Activated CD4-positive, alpha-beta T cell treated with anti-CD3 and anti-CD28 coated beads, Interleukin-2, amount 10 ng/mL, durations not matched to agents 7 days and 5 days (primary cell): ENCODE results near the gene IGHMBP2. TPM values are rescaled to one million over a fixed set of nuclear protein-coding genes. Genes with fewer than 3 reads are reported as not detected.

Experiments
- CTCF ChIA-PET: fragments of 350-600 bp; sonication (Branson Sonifier 250); formaldehyde crosslinking; loops from one replicate; lab custom pipeline; 2021; ENCODE audit warnings: antibody characterized with exemption; lab: Charles Lee
- POLR2A ChIA-PET: fragments of 350-600 bp; sonication (Branson Sonifier 250); formaldehyde crosslinking; loops from one replicate; lab custom pipeline; 2021; ENCODE audit warnings: antibody characterized with exemption; lab: Charles Lee
- DNase-seq: peaks from one replicate; pipeline ENCODE4 v3.0.0-alpha.2; 2020
- H3K27ac Mint-ChIP-seq: one replicate; pipeline ENCODE4 v1.8.0; 2021; ENCODE audit warnings: mild to moderate bottlenecking, moderate library complexity, mixed read lengths
- H3K27me3 Mint-ChIP-seq: one replicate; pipeline ENCODE4 v1.8.0; 2021; ENCODE audit warnings: mixed read lengths
- H3K36me3 Mint-ChIP-seq: one replicate; pipeline ENCODE4 v1.8.0; 2021; ENCODE audit warnings: low read depth, mixed read lengths
- H3K4me1 Mint-ChIP-seq: one replicate; pipeline ENCODE4 v1.8.0; 2021; ENCODE audit warnings: mixed read lengths
- H3K4me3 Mint-ChIP-seq: one replicate; pipeline ENCODE4 v1.8.0; 2021; ENCODE audit warnings: mild to moderate bottlenecking, moderate library complexity, mixed read lengths
- H3K9me3 Mint-ChIP-seq: one replicate; pipeline ENCODE4 v1.8.0; 2021; ENCODE audit warnings: mixed read lengths
- total RNA-seq, 2 experiments: library from RNA; stranded (reverse); gene quantifications; one replicate each; pipeline ENCODE4 v1.2.3, GENCODE V29; 2021

The IGHMBP2 gene
- total RNA-seq, 2 experiments from 2014 or later, result 23.9 to 28.3 TPM

DNA sequence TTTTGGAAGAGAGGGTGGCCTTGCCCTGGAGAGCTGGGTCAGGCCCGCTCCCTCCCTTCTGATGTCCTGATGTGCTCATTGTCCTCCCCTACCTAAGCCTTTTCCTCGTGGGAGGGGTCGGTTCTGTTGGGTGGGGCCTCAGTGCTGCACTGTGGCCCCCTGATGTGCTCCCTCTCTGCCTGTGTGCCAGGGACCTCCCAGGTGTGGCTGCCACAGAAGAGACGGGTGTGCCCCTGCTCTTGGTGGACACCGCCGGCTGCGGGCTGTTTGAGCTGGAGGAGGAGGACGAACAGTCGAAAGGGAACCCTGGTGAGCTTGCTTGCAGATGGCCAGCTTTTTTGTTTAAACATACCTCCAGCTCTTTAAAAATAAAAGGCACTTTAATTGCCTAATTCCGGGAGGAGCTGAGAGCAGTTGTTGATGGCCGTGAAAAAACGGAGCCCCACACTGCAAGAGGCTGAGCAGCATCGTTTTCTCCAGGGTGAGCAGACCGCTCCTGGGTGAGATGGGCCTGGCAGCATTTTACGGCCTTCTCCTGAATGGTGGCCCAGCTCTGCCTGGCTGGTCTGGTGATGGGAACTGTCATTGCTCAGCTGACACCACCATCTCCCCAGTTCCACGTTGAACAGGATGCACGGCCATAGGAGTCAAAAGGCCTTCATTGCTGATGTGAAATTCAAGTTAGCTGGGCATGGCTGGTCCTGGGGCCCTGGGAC is 30.1 kb downstream of the IGHMBP2 start:
- H3K27ac Mint-ChIP-seq, result no peak overlapping the region
- CTCF ChIA-PET, result interaction anchor here (0.9 kb wide), 1 partner anchor 15 kb away, joined by 3 read pairs; no protein-coding TSS in a partner anchor

DNA sequence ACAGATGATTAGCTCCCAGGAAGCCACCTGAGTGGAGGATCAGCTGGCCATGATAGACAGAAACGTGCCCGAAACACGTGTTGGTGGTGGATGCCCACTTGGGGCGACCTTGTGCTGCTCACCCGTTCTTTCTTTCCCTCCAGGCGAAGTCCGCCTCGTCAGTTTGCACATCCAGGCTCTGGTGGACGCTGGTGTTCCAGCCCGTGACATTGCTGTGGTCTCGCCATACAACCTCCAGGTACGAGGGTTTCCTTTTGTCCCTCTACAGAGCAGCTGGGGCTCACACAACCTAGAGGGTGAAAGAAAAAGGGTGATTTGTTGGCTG is 30.6 kb downstream of the IGHMBP2 start:
- no peaks in the 10 kb centered on the region for H3K4me1 Mint-ChIP-seq
- H3K27me3 Mint-ChIP-seq, result no peaks in the 10 kb centered on the region
- no peaks in the 10 kb centered on the region for H3K9me3 Mint-ChIP-seq
- H3K36me3 Mint-ChIP-seq, result peaks cover 17% of the 10 kb centered on the region
- no peak overlapping the region for H3K4me3 Mint-ChIP-seq
- DNase-seq, result no peak
- CTCF ChIA-PET, result no interaction called here
- no peak overlapping the region for H3K27ac Mint-ChIP-seq
- POLR2A ChIA-PET, result no interaction called here

More for the DNA sequence above, 30.1 kb downstream of the IGHMBP2 start:
- Mint-ChIP-seq H3K36me3 (peaks cover 18% of the 10 kb centered on the region), H3K4me1 (no peaks in the 10 kb centered on the region), H3K4me3 (no peak overlapping the region), H3K9me3 (no peaks in the 10 kb centered on the region), H3K27me3 (no peaks in the 10 kb centered on the region)
- POLR2A ChIA-PET, result no interaction called here
- no peak for DNase-seq

DNA sequence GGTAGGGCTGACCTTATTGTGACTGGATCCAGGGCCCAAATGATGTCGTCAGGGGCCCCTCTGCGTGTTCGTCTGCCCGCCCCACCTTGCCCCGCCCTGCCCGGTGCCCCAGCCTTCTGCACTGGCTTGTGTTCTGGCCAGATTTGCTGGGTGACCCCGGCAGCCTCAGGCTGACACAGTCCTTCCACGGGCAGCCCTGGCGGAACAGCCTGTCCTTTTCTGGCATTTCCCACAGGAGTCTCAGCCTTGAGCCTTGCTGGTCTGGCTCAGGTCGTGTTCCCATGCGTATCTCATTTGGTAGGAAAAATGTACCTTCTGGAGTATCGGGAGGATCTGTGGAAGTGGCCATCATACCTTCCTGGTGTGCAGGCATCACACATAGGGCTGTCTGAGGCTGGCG is 31.0 kb downstream of the IGHMBP2 start:
- Mint-ChIP-seq H3K4me3 (no peak overlapping the region), H3K27ac (no peak overlapping the region), H3K9me3 (no peaks in the 10 kb centered on the region), H3K36me3 (peaks cover 15% of the 10 kb centered on the region), H3K27me3 (no peaks in the 10 kb centered on the region), H3K4me1 (no peaks in the 10 kb centered on the region)
- ChIA-PET POLR2A (no interaction called here), CTCF (no interaction called here)
- DNase-seq, result no peak

DNA sequence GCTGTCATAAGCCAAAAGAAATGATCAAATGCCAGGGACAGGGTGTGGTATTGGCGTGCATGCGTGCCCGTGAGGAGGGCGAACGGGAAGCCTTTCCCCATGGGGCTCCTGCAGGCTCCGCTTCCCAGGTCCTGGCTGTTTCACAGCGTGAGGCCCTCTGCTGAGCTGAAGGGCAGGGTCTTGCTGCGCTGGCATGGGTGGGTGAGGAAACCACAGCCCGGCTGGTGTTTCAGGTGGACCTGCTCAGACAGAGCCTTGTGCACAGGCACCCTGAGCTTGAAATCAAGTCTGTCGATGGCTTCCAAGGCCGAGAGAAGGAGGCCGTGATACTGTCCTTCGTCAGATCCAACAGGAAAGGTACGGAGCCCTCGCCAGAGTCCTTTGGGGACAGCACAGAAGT is 31.4 kb downstream of the IGHMBP2 start:
- no peaks in the 10 kb centered on the region for H3K27me3 Mint-ChIP-seq
- DNase-seq, result no peak
- H3K9me3 Mint-ChIP-seq, result no peaks in the 10 kb centered on the region
- POLR2A ChIA-PET, result no interaction called here
- no peaks in the 10 kb centered on the region for H3K4me1 Mint-ChIP-seq
- no peak overlapping the region for H3K27ac Mint-ChIP-seq
- H3K36me3 Mint-ChIP-seq, result peaks cover 12% of the 10 kb centered on the region
- CTCF ChIA-PET, result no interaction called here
- H3K4me3 Mint-ChIP-seq, result no peak overlapping the region

DNA sequence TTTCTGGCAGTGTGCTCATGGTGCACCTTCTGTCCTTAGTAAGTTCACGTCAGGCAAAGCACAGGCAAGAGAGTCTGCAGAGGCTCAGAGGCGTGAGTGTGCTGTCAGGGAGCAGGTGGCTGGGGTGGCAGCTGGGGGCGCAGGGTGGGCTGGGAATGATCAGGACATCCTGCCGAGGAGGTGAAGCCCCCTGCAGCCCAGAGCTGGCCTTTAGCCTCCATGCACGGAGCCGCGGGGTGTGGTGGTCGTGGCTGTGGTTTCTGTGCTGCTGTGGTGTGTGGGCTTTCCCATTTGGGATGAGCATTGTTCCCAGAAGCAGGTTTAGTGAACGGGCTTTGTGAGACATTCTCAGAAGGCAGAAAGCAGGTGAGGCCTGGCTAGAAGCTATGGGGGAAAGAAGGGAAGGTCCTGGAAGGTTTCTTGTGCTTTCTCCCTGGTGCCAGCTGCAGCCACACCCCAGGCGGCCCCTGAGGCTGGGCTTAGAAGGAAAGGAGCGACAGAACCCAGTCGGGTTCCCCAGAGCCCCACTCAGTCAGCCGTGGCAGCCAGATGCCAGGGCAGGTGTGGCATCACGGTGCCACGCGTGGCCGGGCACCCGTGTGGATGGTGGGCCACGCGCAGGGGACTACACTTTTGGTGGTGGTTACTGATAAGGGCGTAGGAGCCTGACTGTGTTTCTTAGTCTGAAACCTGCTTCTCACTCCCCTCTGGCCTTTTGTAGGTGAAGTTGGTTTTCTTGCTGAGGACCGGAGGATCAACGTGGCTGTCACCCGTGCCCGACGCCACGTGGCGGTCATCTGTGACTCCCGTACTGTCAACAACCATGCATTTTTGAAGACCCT is 32.0 kb downstream of the IGHMBP2 start:
- H3K4me3 Mint-ChIP-seq, result no peak overlapping the region
- peaks cover 5% of the 10 kb centered on the region for H3K36me3 Mint-ChIP-seq
- no peaks in the 10 kb centered on the region for H3K27me3 Mint-ChIP-seq
- no peaks in the 10 kb centered on the region for H3K4me1 Mint-ChIP-seq
- ChIA-PET POLR2A (no interaction called here), CTCF (interaction anchor here (0.5 kb wide), 1 partner anchor 742 kb away, joined by 3 read pairs; no protein-coding TSS in a partner anchor)
- DNase-seq, result no peak
- no peak overlapping the region for H3K27ac Mint-ChIP-seq
- H3K9me3 Mint-ChIP-seq, result no peaks in the 10 kb centered on the region

DNA sequence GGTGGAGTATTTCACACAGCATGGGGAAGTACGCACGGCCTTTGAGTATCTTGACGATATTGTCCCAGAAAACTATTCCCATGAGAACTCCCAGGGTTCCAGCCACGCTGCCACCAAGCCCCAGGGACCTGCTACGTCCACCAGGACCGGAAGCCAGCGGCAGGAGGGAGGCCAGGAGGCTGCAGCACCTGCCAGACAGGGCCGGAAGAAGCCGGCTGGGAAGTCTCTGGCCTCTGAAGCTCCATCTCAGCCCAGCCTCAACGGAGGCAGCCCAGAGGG is 32.6 kb downstream of the IGHMBP2 start:
- peaks cover 5% of the 10 kb centered on the region for H3K36me3 Mint-ChIP-seq

DNA sequence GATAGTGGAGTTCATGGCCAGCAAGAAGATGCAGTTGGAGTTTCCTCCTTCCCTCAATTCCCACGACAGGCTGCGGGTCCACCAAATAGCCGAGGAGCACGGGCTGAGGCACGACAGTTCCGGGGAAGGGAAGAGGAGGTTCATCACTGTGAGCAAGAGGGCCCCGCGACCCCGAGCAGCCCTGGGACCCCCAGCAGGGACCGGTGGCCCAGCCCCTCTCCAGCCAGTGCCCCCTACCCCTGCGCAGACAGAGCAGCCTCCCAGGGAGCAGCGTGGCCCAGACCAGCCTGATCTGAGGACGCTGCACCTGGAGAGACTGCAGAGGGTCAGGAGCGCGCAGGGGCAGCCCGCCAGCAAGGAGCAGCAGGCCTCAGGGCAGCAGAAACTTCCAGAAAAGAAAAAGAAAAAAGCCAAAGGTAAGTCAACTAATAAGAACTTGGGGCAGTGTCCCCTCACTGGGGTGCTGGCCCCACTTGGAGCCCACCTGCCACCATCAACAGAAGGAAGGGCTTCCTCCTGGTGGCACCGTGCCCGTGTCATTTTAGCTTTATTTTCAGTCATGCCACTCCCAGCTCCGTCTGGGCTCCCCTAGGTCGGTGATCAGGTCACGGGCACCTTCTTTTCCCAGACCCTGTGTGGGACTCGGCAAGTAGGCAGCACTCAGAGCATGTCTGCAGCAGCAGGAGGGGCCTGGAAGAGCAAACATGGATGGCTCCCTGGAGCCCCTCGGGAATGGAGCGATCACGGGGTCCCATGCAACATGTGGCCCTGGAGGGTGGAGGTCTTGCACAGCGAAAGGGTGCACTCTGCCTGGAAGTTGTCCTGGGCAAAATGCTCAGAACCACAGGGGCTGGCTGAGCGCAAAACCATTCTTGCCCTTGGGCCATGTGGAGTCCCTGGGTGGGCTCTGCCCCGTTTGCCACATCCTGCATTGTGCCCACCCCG is 33.3 kb downstream of the IGHMBP2 start:
- no peaks in the 10 kb centered on the region for H3K27me3 Mint-ChIP-seq
- H3K4me3 Mint-ChIP-seq, result no peak overlapping the region
- no peaks in the 10 kb centered on the region for H3K4me1 Mint-ChIP-seq
- H3K27ac Mint-ChIP-seq, result no peak overlapping the region
- ChIA-PET POLR2A (no interaction called here), CTCF (interaction anchor here (1.8 kb wide), 1 partner anchor 14 kb away, joined by 4 read pairs; no protein-coding TSS in a partner anchor)
- H3K36me3 Mint-ChIP-seq, result peaks cover 5% of the 10 kb centered on the region
- no peaks in the 10 kb centered on the region for H3K9me3 Mint-ChIP-seq
- no peak for DNase-seq

More for the DNA sequence above, 32.6 kb downstream of the IGHMBP2 start:
- Mint-ChIP-seq H3K4me3 (no peak overlapping the region), H3K4me1 (no peaks in the 10 kb centered on the region), H3K27ac (no peak overlapping the region), H3K27me3 (no peaks in the 10 kb centered on the region), H3K9me3 (no peaks in the 10 kb centered on the region)
- CTCF ChIA-PET, result no interaction called here
- POLR2A ChIA-PET, result no interaction called here
- no peak for DNase-seq

DNA sequence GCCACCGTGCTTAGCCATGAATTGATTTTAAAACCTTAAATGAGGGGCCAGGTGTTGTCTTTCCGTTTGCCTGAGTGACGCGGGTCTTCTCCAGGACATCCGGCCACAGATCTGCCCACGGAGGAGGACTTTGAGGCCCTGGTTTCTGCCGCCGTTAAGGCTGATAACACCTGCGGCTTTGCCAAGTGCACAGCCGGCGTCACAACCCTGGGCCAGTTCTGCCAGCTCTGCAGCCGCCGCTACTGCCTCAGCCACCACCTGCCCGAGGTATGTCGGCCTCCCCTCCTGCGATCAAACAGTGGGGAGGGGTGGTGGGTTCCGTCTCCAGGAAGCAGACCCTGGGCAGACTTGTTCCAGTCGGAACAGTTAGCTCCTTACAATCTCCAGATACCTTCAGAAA is 34.4 kb downstream of the IGHMBP2 start:
- H3K36me3 Mint-ChIP-seq, result peaks cover 5% of the 10 kb centered on the region
- CTCF ChIA-PET, result interaction anchor here (0.6 to 1.8 kb wide), 2 partner anchors 13 to 69 kb away, joined by 4 read pairs; no protein-coding TSS in a partner anchor
- H3K9me3 Mint-ChIP-seq, result no peaks in the 10 kb centered on the region
- H3K4me3 Mint-ChIP-seq, result no peak overlapping the region
- no peaks in the 10 kb centered on the region for H3K4me1 Mint-ChIP-seq
- POLR2A ChIA-PET, result no interaction called here
- H3K27ac Mint-ChIP-seq, result no peak overlapping the region
- H3K27me3 Mint-ChIP-seq, result no peaks in the 10 kb centered on the region
- no peak for DNase-seq

DNA sequence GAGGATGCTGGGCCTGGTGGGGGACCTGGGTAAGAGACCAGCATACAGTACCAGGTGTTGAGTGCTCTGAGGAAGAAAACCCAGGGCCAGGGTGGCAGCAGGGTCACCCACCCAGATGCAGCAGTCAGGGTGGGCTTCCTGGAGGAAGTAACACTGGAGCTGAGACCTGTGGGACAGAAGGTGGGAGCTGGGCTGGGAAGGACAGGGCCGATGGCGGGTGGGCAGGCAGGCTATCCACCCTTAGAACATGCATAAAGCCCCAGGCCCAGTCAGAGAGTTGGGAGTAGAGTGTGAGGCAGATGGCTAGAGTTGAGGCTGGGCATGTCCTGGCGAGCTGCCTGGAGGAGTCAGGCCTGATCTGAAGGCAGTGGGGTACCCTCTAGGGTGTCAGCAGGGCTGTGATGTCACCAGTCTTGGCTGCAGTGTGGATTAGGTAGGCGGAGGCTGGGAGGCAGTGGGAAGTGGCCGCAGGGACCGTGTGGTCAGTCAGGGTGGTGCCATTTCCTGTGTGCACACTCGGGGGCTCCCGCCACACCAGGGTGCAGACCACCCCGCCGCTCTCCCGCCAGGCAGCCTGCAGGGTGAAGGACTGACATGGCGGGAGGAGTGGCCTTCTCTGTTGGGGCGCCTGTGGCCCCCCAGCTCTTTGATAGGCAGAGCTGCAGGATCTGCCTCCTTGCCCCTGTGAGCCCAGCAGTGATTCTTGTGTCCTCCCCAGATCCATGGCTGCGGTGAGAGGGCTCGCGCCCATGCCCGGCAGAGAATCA is 35.3 kb downstream of the IGHMBP2 start:
- ChIA-PET CTCF (interaction anchor here (0.6 to 0.9 kb wide), 2 partner anchors 10 to 70 kb away, joined by 3 to 4 read pairs; no protein-coding TSS in a partner anchor), POLR2A (no interaction called here)
- no peaks in the 10 kb centered on the region for H3K9me3 Mint-ChIP-seq
- H3K27ac Mint-ChIP-seq, result no peak overlapping the region
- H3K27me3 Mint-ChIP-seq, result no peaks in the 10 kb centered on the region
- no peak for DNase-seq
- no peaks in the 10 kb centered on the region for H3K4me1 Mint-ChIP-seq
- H3K4me3 Mint-ChIP-seq, result no peak overlapping the region
- H3K36me3 Mint-ChIP-seq, result peaks cover 5% of the 10 kb centered on the region

DNA sequence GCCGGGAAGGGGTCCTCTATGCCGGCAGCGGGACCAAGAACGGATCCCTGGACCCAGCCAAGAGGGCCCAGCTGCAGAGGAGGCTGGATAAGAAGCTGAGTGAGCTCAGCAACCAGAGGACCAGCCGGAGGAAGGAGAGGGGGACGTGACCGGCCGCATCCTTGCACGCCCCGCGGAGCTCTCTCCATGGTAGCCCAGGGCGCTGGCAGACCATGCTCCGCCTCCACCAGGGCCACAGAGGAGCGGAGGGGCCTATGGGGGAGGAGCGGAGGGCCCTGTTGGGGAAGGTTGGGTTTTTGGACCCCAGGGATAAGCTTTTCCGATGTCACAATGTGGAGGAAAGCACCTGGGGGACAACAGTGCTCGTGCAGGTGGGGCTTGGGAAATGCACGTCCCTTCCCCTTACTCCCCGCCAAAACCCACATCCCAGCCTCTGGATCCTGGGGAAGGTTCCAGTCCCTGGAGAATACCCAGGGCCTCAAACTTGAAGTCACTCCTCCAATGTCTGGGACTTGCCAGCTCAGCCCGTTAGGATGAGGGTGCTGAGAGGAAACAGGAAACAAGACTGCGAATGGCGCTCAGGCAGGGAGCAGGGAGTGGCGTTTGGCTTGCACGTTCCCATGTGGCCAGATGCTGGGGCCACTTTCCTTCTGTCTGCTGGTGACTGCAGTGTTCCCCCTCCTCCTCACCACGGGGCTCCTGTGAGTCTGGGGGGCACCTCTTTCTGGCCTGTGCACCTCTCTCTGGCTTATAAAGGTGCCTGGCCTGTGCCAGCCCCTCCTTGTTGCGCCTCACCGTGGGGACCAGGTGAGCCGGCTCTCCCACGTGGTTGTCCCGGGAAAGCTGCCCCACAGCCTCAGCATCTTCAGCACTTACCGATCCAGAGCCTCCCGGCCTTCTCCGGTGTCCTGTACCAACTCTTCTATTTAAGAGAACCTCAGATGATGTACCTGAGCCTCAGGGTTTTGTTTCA is 36.2 kb downstream of the IGHMBP2 start:
- H3K27me3 Mint-ChIP-seq, result no peaks in the 10 kb centered on the region
- H3K27ac Mint-ChIP-seq, result no peak overlapping the region
- ChIA-PET POLR2A (no interaction called here), CTCF (interaction anchor here (0.7 to 0.9 kb wide), 2 partner anchors 11 to 31 kb away, joined by 3 to 4 read pairs; no protein-coding TSS in a partner anchor)
- no peaks in the 10 kb centered on the region for H3K4me1 Mint-ChIP-seq
- no peaks in the 10 kb centered on the region for H3K9me3 Mint-ChIP-seq
- peaks cover 5% of the 10 kb centered on the region for H3K36me3 Mint-ChIP-seq
- DNase-seq, result no peak
- no peak overlapping the region for H3K4me3 Mint-ChIP-seq

DNA sequence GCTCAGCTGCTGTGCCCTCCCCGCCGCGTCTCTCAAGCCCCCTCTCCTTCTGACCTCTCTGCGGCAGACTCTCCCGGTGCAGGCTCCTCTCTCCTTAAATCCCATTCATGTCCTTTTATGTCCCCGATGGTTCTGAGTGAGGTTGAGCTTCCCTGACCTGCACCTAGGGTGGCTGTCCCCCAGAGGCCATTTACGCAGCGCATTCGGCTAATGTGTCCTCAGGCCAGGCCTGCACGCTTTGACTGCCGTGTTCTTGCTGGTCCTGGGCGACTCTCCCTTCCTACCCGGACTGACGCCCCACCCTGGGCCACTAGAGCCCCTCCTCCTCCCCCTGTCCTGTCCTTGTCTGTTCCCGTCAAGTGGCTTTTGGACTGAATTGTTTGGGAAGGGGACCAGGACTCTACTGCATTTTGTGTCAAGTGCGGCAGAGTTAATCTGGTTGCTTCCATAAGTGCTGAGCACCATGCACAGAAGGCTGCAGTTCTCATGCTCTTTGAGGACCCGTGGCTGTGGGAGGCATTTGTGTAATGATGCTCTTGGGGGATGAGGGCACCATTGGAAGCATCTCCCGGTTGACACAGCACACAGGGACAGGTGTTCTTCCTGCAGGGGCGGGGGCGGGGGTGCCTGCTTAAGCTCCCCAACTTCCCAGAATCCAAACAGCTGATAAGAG is 37.1 kb downstream of the IGHMBP2 start:
- POLR2A ChIA-PET, result no interaction called here
- Mint-ChIP-seq H3K4me3 (no peak overlapping the region), H3K9me3 (no peaks in the 10 kb centered on the region), H3K27ac (no peak overlapping the region), H3K4me1 (no peaks in the 10 kb centered on the region), H3K27me3 (no peaks in the 10 kb centered on the region), H3K36me3 (peaks cover 5% of the 10 kb centered on the region)
- no peak for DNase-seq
- CTCF ChIA-PET, result no interaction called here
